ENCODE results near the gene AFM. TPM values are rescaled to one million over a fixed set of nuclear protein-coding genes. Genes with fewer than 3 reads are reported as not detected.

Gene AFM
- total and polyA plus RNA-seq, 2 experiments from 2014 or later: 52.7 to 78.4 TPM

- Histone ChIP-seq H3K4me3 (peak overlapping the region; percentile 28), H3K36me3 (replicated peaks; ENCODE audit: insufficient read depth, low read depth) (no peaks in the 10 kb centered on the region), H3K4me2 (peak overlapping the region; percentile 69), H3K4me1 (ENCODE audit: insufficient read depth) (peaks cover 1% of the 10 kb centered on the region), H3K9me3 (ENCODE audit: low read depth) (no peaks in the 10 kb centered on the region), H2AFZ (no peak overlapping the region), H3K27me3 (no peaks in the 10 kb centered on the region), H4K20me1 (ENCODE audit: insufficient read depth, poor library complexity, severe bottlenecking) (no peaks in the 10 kb centered on the region), H3K27ac (peak overlapping the region; percentile 62), H3K79me2 (peaks cover 28% of the 10 kb centered on the region), H3K9me2 (replicated peaks; ENCODE audit: insufficient read depth) (no peaks in the 10 kb centered on the region)
- no peak for TF ChIP-seq CTCF (IDR thresholded peaks at IDR 0.05; ENCODE audit: poor library complexity)
- TF ChIP-seq EZH2phosphoT487 (IDR thresholded peaks at IDR 0.05; ENCODE audit: low read depth, severe bottlenecking, unreplicated experiment): no peak
- no peak for TF ChIP-seq EZH2 (IDR thresholded peaks at IDR 0.05; ENCODE audit: borderline replicate concordance)
- 57% methylated on average over 2 of the region's 2 CpGs for WGBS (ENCODE audit: low lambda C conversion rate, missing lambda C conversion rate)
- no peak for DNase-seq (ENCODE audit: low spot score)
These were observed 42.8 kb upstream of the AFM start for GRCh38 chr4:73438582-73439215.

- no peaks in the 10 kb centered on the region for H4K20me1 ChIP-seq (ENCODE audit: insufficient read depth, poor library complexity, severe bottlenecking)
- no peaks in the 10 kb centered on the region for H3K27me3 ChIP-seq
- WGBS (ENCODE audit: low lambda C conversion rate, missing lambda C conversion rate): 64% methylated on average over 2 of the region's 2 CpGs
These were observed 42.1 kb upstream of the AFM start for GRCh38 chr4:73439445-73439844.

GRCh38 chr4:73439991-73440390 lies 41.6 kb upstream of the AFM start:
- Histone ChIP-seq H2AFZ (no peak overlapping the region), H3K9me3 (ENCODE audit: low read depth) (no peaks in the 10 kb centered on the region), H3K27me3 (no peaks in the 10 kb centered on the region), H3K4me1 (ENCODE audit: insufficient read depth) (no peaks in the 10 kb centered on the region), H3K79me2 (peaks cover 28% of the 10 kb centered on the region), H4K20me1 (ENCODE audit: insufficient read depth, poor library complexity, severe bottlenecking) (no peaks in the 10 kb centered on the region), H3K27ac (peak overlapping the region; percentile 50), H3K36me3 (replicated peaks; ENCODE audit: insufficient read depth, low read depth) (no peaks in the 10 kb centered on the region), H3K4me3 (peak overlapping the region; percentile 28), H3K4me2 (peak overlapping the region; percentile 69), H3K9me2 (replicated peaks; ENCODE audit: insufficient read depth) (no peaks in the 10 kb centered on the region)
- 71% methylated on average over 3 of the region's 3 CpGs for WGBS (ENCODE audit: low lambda C conversion rate, missing lambda C conversion rate)
- no peak for TF ChIP-seq CTCF (IDR thresholded peaks at IDR 0.05; ENCODE audit: poor library complexity)
- no peak for TF ChIP-seq EZH2 (IDR thresholded peaks at IDR 0.05; ENCODE audit: borderline replicate concordance)
- TF ChIP-seq EZH2phosphoT487 (IDR thresholded peaks at IDR 0.05; ENCODE audit: low read depth, severe bottlenecking, unreplicated experiment): no peak
- no peak for DNase-seq (ENCODE audit: low spot score)

More at GRCh38 chr4:73439445-73439844, 42.1 kb upstream of the AFM start:
- Histone ChIP-seq H3K27ac (peak overlapping the region; percentile 62), H2AFZ (no peak overlapping the region), H3K36me3 (replicated peaks; ENCODE audit: insufficient read depth, low read depth) (no peaks in the 10 kb centered on the region), H3K79me2 (peaks cover 28% of the 10 kb centered on the region), H3K9me2 (replicated peaks; ENCODE audit: insufficient read depth) (no peaks in the 10 kb centered on the region), H3K9me3 (ENCODE audit: low read depth) (no peaks in the 10 kb centered on the region), H3K4me3 (peak overlapping the region; percentile 28), H3K4me2 (peak overlapping the region; percentile 69), H3K4me1 (ENCODE audit: insufficient read depth) (no peaks in the 10 kb centered on the region)
- no peak for TF ChIP-seq CTCF (IDR thresholded peaks at IDR 0.05; ENCODE audit: poor library complexity)
- TF ChIP-seq EZH2phosphoT487 (IDR thresholded peaks at IDR 0.05; ENCODE audit: low read depth, severe bottlenecking, unreplicated experiment): no peak
- TF ChIP-seq EZH2 (IDR thresholded peaks at IDR 0.05; ENCODE audit: borderline replicate concordance): no peak
- DNase-seq (ENCODE audit: low spot score): no peak
